Naive thymus-derived CD4-positive, alpha-beta T cell (primary cell): ENCODE measurements around the gene METAP1D. TPM values are rescaled to one million over a fixed set of nuclear protein-coding genes. Genes with fewer than 3 reads are reported as not detected.
"Not testable (repeated sequence)": the region's sequence is repeated elsewhere in the genome, so short reads cannot be mapped to it uniquely, and the experiment has no call there.

ENCODE experiments used
- ATAC-seq: fragments of 150-1000 bp; cut with Tn5 transposase; 2 replicates; pipeline ENCODE4 v1.10.0; 2021; ENCODE audit warnings: mild to moderate bottlenecking, moderate library complexity
- CTCF ChIA-PET: fragments of 350-600 bp; sonication (Branson Sonifier 250); formaldehyde crosslinking; loops from one replicate; lab custom pipeline; 2021; ENCODE audit warnings: antibody characterized with exemption; lab: Charles Lee
- POLR2A ChIA-PET: fragments of 350-600 bp; sonication (Branson Sonifier 250); formaldehyde crosslinking; loops from one replicate; lab custom pipeline; 2021; ENCODE audit warnings: antibody characterized with exemption, inconsistent platforms; lab: Charles Lee
- DNase-seq, 9 donors: peaks; one replicate each; pipeline versions ENCODE4 v3.0.0 to v3.0.0-alpha.2; 2020 to 2022; ENCODE audit warnings: mixed read lengths in 1 of 9
- H3K27ac ChIP-seq: one replicate; pipeline ENCODE4 v1.7.0; 2013; ENCODE audit warnings: mild to moderate bottlenecking, low read depth, low read length, moderate library complexity
- H3K27me3 ChIP-seq, 2 donors: one replicate each; pipeline ENCODE4 v1.7.0; 2013; ENCODE audit warnings: low read length in 2 of 2, mild to moderate bottlenecking in 2 of 2, moderate library complexity in 2 of 2; ENCODE audit not compliant: control insufficient read depth in 2 of 2, insufficient read depth in 2 of 2
- H3K36me3 ChIP-seq, 3 experiments: 1 replicate in 2 of 3; 2 replicates in 1 of 3; pipeline ENCODE4 v1.7.0; 2013; ENCODE audit warnings: low read length in 3 of 3, mild to moderate bottlenecking in 3 of 3, moderate library complexity in 1 of 3; ENCODE audit not compliant: insufficient read depth in 3 of 3, control insufficient read depth in 2 of 3
- H3K4me1 ChIP-seq, 2 donors: one replicate each; pipeline ENCODE4 v1.7.0; 2013; ENCODE audit warnings: low read length in 2 of 2, mild to moderate bottlenecking in 2 of 2, moderate library complexity in 1 of 2; ENCODE audit not compliant: control insufficient read depth in 2 of 2, insufficient read depth in 2 of 2
- H3K4me3 ChIP-seq: 2 replicates; pipeline ENCODE4 v1.7.0; 2013; ENCODE audit warnings: mild to moderate bottlenecking, low read length
- H3K9me3 ChIP-seq, 3 experiments: 1 replicate in 2 of 3; 2 replicates in 1 of 3; pipeline ENCODE4 v1.7.0; 2013; ENCODE audit warnings: low read length in 3 of 3; ENCODE audit not compliant: control insufficient read depth in 2 of 3
- H3K27ac Mint-ChIP-seq, 9 donors: one replicate each; pipeline ENCODE4 v1.8.0; 2020 to 2022; ENCODE audit warnings: mixed read lengths in 9 of 9, mild to moderate bottlenecking in 8 of 9, moderate library complexity in 5 of 9, inconsistent platforms in 2 of 9
- H3K27me3 Mint-ChIP-seq, 5 donors: one replicate each; pipeline ENCODE4 v1.8.0; 2021 to 2022; ENCODE audit warnings: mixed read lengths in 5 of 5, mild to moderate bottlenecking in 1 of 5
- H3K36me3 Mint-ChIP-seq, 5 donors: one replicate each; pipeline ENCODE4 v1.8.0; 2020 to 2022; ENCODE audit warnings: mixed read lengths in 5 of 5, mild to moderate bottlenecking in 3 of 5, inconsistent platforms in 1 of 5
- H3K4me1 Mint-ChIP-seq, 7 donors: one replicate each; pipeline ENCODE4 v1.8.0; 2020 to 2022; ENCODE audit warnings: mixed read lengths in 7 of 7, mild to moderate bottlenecking in 3 of 7, inconsistent platforms in 1 of 7
- H3K4me3 Mint-ChIP-seq, 10 donors: one replicate each; pipeline ENCODE4 v1.8.0; 2020 to 2022; ENCODE audit warnings: mild to moderate bottlenecking in 10 of 10, mixed read lengths in 10 of 10, moderate library complexity in 6 of 10, inconsistent platforms in 2 of 10
- H3K9me3 Mint-ChIP-seq, 11 donors: one replicate each; pipeline ENCODE4 v1.8.0; 2020 to 2022; ENCODE audit warnings: mixed read lengths in 11 of 11, mild to moderate bottlenecking in 4 of 11, inconsistent platforms in 1 of 11, moderate library complexity in 1 of 11
- intact Hi-C, 2 donors: fragments of 100-400 bp; cut with micrococcal nuclease; formaldehyde crosslinking; loops; one replicate each; pipeline ENCODE4 v1.15.1; 2023
- polyA plus RNA-seq, 2 donors: library from polyadenylated mRNA; unstranded; fragments of 300-500 nt; fragmentation: Illumina TruSeq; gene quantifications; one replicate each; pipeline ENCODE4 v1.2.3, GENCODE V29; 2021
- total RNA-seq, 6 experiments: library from RNA in 5 of 6; stranded (reverse) in 5 of 6; gene quantifications; 1 replicate in 5 of 6; 2 replicates in 1 of 6; pipeline ENCODE4 v1.2.3 and lab custom pipeline; 2021 to 2026

The METAP1D gene
- total and polyA plus RNA-seq, 7 experiments from 2014 or later = 3.3 to 12.2 (median 5.6) TPM

GRCh38 chr2:171983924-171984323 lies 15.8 kb upstream of the METAP1D start:
- H3K4me1 ChIP-seq, H3K27ac ChIP-seq, DNase-seq, intact Hi-C loops, H3K27me3 Mint-ChIP-seq, H3K4me3 Mint-ChIP-seq, H3K9me3 Mint-ChIP-seq, H3K4me3 ChIP-seq, CTCF ChIA-PET, H3K4me1 Mint-ChIP-seq, H3K27me3 ChIP-seq, ATAC-seq, POLR2A ChIA-PET, H3K9me3 ChIP-seq: not testable (repeated sequence)
- Mint-ChIP-seq H3K27ac (peak overlapping the region in 1 of 9 donors; percentile 24), H3K36me3 (peaks cover 3 to 39% (median 31%) of the 10 kb centered on the region in 5 donors)
- peaks cover 0 to 31% (median 6%) of the 10 kb centered on the region in 3 experiments for H3K36me3 ChIP-seq

GRCh38 chr2:171985076-171985475 lies 14.7 kb upstream of the METAP1D start:
- DNase-seq = no peak
- intact Hi-C loops = no loop called here
- CTCF ChIA-PET = no interaction called here

GRCh38 chr2:171986778-171987177 lies 13.0 kb upstream of the METAP1D start:
- Mint-ChIP-seq H3K36me3 (peaks cover 3 to 26% (median 23%) of the 10 kb centered on the region in 5 donors), H3K4me3 (no peak overlapping the region), H3K9me3 (no peaks in the 10 kb centered on the region), H3K27me3 (peaks cover 0 to 2% (median 0%) of the 10 kb centered on the region in 5 donors), H3K27ac (no peak overlapping the region), H3K4me1 (no peaks in the 10 kb centered on the region)
- Histone ChIP-seq H3K4me3 (no peak overlapping the region), H3K36me3 (peaks cover 0 to 12% (median 0%) of the 10 kb centered on the region in 3 experiments), H3K4me1 (no peaks in the 10 kb centered on the region), H3K27me3 (no peaks in the 10 kb centered on the region), H3K27ac (no peak overlapping the region), H3K9me3 (no peaks in the 10 kb centered on the region)
- DNase-seq (no peak), ATAC-seq (no peak)
- intact Hi-C loops = no loop called here
- CTCF ChIA-PET = no interaction called here
- POLR2A ChIA-PET = no interaction called here

More at GRCh38 chr2:171985076-171985475, 14.7 kb upstream of the METAP1D start:
- no peak for ATAC-seq
- peaks cover 0 to 21% (median 0%) of the 10 kb centered on the region in 3 experiments for H3K36me3 ChIP-seq
- no peaks in the 10 kb centered on the region for H3K9me3 ChIP-seq
- Mint-ChIP-seq H3K9me3 (no peaks in the 10 kb centered on the region), H3K36me3 (peaks cover 3 to 30% (median 27%) of the 10 kb centered on the region in 5 donors), H3K4me3 (no peak overlapping the region), H3K27ac (no peak overlapping the region), H3K27me3 (no peaks in the 10 kb centered on the region), H3K4me1 (no peaks in the 10 kb centered on the region)
- no peaks in the 10 kb centered on the region for H3K4me1 ChIP-seq
- H3K4me3 ChIP-seq = no peak overlapping the region
- POLR2A ChIA-PET = no interaction called here
- H3K27me3 ChIP-seq = no peaks in the 10 kb centered on the region
- no peak overlapping the region for H3K27ac ChIP-seq

GRCh38 chr2:171991027-171991426 lies 8.7 kb upstream of the METAP1D start:
- Histone ChIP-seq H3K27me3 (no peaks in the 10 kb centered on the region), H3K27ac (no peak overlapping the region), H3K9me3 (no peaks in the 10 kb centered on the region), H3K4me1 (no peaks in the 10 kb centered on the region), H3K36me3 (no peaks in the 10 kb centered on the region), H3K4me3 (no peak overlapping the region)
- H3K36me3 Mint-ChIP-seq = peaks cover 0 to 3% (median 0%) of the 10 kb centered on the region in 5 donors
- H3K27ac Mint-ChIP-seq = no peak overlapping the region
- ATAC-seq = no peak
- peaks cover 5 to 17% (median 11%) of the 10 kb centered on the region in 5 donors for H3K27me3 Mint-ChIP-seq
- ChIA-PET CTCF (no interaction called here), POLR2A (no interaction called here)
- intact Hi-C loops = no loop called here
- no peaks in the 10 kb centered on the region for H3K9me3 Mint-ChIP-seq
- no peak overlapping the region for H3K4me3 Mint-ChIP-seq
- no peak for DNase-seq
- H3K4me1 Mint-ChIP-seq = no peaks in the 10 kb centered on the region

GRCh38 chr2:171995586-171995985 lies 4.2 kb upstream of the METAP1D start:
- Histone ChIP-seq H3K9me3 (no peaks in the 10 kb centered on the region), H3K4me3 (no peak overlapping the region), H3K27me3 (no peaks in the 10 kb centered on the region), H3K36me3 (no peaks in the 10 kb centered on the region), H3K27ac (no peak overlapping the region), H3K4me1 (peaks cover 0 to 5% of the 10 kb centered on the region in 2 donors)
- H3K27me3 Mint-ChIP-seq = peaks cover 9 to 32% (median 13%) of the 10 kb centered on the region in 5 donors
- DNase-seq = no peak
- H3K4me1 Mint-ChIP-seq = peaks cover 4 to 19% (median 18%) of the 10 kb centered on the region in 7 donors
- ATAC-seq = no peak
- H3K9me3 Mint-ChIP-seq = no peaks in the 10 kb centered on the region
- H3K36me3 Mint-ChIP-seq = peaks cover 0 to 3% (median 0%) of the 10 kb centered on the region in 5 donors
- no peak overlapping the region for H3K4me3 Mint-ChIP-seq
- POLR2A ChIA-PET = no interaction called here
- intact Hi-C loops = loop anchor here in 1 of 2 donors (5.0 kb wide), 1 partner anchor 563 kb away; the partner anchor contains the start of genes DCAF17 and METTL8
- CTCF ChIA-PET = no interaction called here
- H3K27ac Mint-ChIP-seq = no peak overlapping the region

GRCh38 chr2:171996021-171996420 lies 3.7 kb upstream of the METAP1D start:
- H3K4me3 ChIP-seq = no peak overlapping the region
- no peak for ATAC-seq
- Mint-ChIP-seq H3K27ac (no peak overlapping the region), H3K4me3 (no peak overlapping the region), H3K27me3 (peaks cover 9 to 30% (median 13%) of the 10 kb centered on the region in 5 donors), H3K4me1 (peaks cover 5 to 24% (median 22%) of the 10 kb centered on the region in 7 donors), H3K36me3 (peaks cover 0 to 3% (median 0%) of the 10 kb centered on the region in 5 donors), H3K9me3 (no peaks in the 10 kb centered on the region)
- intact Hi-C loops = loop anchor here (2.0 to 5.0 kb wide), 2 partner anchors 559 to 564 kb away; partner anchors contain the start of genes DCAF17 (in 1 of the 2) and METTL8 (in 1 of the 2)
- H3K9me3 ChIP-seq = no peaks in the 10 kb centered on the region
- no peak overlapping the region for H3K27ac ChIP-seq
- H3K4me1 ChIP-seq = peaks cover 0 to 5% of the 10 kb centered on the region in 2 donors
- H3K27me3 ChIP-seq = no peaks in the 10 kb centered on the region
- H3K36me3 ChIP-seq = no peaks in the 10 kb centered on the region
- POLR2A ChIA-PET = no interaction called here
- CTCF ChIA-PET = no interaction called here
- no peak for DNase-seq

- H3K4me3 ChIP-seq, DNase-seq, H3K27ac ChIP-seq, H3K9me3 ChIP-seq, CTCF ChIA-PET, H3K4me3 Mint-ChIP-seq, ATAC-seq, H3K36me3 ChIP-seq, H3K27ac Mint-ChIP-seq, POLR2A ChIA-PET, H3K36me3 Mint-ChIP-seq, H3K9me3 Mint-ChIP-seq, H3K4me1 ChIP-seq, H3K27me3 ChIP-seq: not testable (repeated sequence)
- Mint-ChIP-seq H3K27me3 (peaks cover 9 to 30% (median 13%) of the 10 kb centered on the region in 5 donors), H3K4me1 (peaks cover 5 to 24% (median 22%) of the 10 kb centered on the region in 7 donors)
- intact Hi-C loops = loop anchor here (2.0 to 5.0 kb wide), 2 partner anchors 558 to 565 kb away; partner anchors contain the start of genes DCAF17 (in 1 of the 2) and METTL8 (in 1 of the 2)
Measured at GRCh38 chr2:171997031-171997430, 2.7 kb upstream of the METAP1D start.
